GM18951 (cell line): Measurements from ENCODE around the gene ATP10A.
"Not testable (repeated sequence)": the region's sequence is repeated elsewhere in the genome, so short reads cannot be mapped to it uniquely, and the experiment has no call there.

ENCODE experiments used
- POLR2A ChIP-seq: IDR thresholded peaks from 4 replicates; pipeline ENCODE4 v1.6.1; 2011; ENCODE audit warnings: mild to moderate bottlenecking; ENCODE audit not compliant: insufficient read length, insufficient read depth; ENCODE audit errors: extremely low read depth
- in situ Hi-C: fragments of 300-500 bp; cut with MboI; formaldehyde crosslinking; loops from one replicate; pipeline ENCODE4 v1.12.0; 2022; ENCODE audit warnings: low sequenced_read_pairs, mixed read lengths, inconsistent platforms; ENCODE audit not compliant: unreplicated experiment

ATP10A gene

GRCh38 chr15:25783607-25784540 is 79.3 kb downstream of the ATP10A start:
- in situ Hi-C loops: no loop called here
- no peak for TF ChIP-seq POLR2A

DNA sequence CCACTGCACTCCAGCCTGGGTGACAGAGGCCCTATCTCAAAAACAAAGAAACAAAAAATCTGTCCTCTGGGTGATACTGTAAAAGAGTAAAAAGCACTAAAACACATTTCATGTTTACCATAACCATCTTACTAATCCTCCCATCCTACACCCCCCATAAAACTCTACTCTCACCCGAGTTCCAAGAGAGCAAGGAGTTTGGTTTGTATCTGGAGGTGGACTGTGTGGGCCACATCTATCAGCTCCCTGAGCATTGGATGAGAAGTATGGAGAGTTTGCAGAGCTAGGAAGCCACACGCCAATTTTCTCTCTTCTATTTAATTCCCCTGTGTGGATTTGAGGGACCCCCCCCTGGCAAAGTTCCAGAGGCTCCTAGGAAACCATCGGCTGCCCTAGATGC is 80.0 kb downstream of the ATP10A start:
- in situ Hi-C loops: no loop called here
- TF ChIP-seq POLR2A: no peak

- TF ChIP-seq POLR2A: no peak
- in situ Hi-C loops: no loop called here
Measured at GRCh38 chr15:25780479-25781255, 82.5 kb downstream of the ATP10A start.

GRCh38 chr15:25778161-25778560 is 85.0 kb downstream of the ATP10A start:
- in situ Hi-C loops: no loop called here
- no peak for TF ChIP-seq POLR2A

DNA sequence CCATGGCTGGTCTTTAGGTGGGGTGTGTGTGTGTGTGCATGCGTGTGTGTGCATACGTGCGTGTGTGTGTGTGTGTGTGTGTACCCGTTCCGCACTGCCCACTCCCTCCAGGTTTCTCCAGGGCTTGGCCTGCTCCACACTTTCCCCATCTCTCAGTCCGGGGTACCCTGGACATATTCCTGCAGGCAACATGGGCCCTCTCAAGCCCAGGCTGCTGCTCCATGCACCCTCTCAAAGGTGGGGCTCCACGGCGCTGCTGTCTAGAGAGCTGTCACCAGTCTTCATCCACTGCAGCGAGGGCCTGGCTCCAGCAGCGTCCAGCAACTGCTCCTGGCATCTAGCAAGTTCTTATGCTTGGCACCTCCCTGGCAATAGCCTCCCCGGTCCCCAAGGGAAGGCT is 86.1 kb downstream of the ATP10A start:
- in situ Hi-C loops: no loop called here

DNA sequence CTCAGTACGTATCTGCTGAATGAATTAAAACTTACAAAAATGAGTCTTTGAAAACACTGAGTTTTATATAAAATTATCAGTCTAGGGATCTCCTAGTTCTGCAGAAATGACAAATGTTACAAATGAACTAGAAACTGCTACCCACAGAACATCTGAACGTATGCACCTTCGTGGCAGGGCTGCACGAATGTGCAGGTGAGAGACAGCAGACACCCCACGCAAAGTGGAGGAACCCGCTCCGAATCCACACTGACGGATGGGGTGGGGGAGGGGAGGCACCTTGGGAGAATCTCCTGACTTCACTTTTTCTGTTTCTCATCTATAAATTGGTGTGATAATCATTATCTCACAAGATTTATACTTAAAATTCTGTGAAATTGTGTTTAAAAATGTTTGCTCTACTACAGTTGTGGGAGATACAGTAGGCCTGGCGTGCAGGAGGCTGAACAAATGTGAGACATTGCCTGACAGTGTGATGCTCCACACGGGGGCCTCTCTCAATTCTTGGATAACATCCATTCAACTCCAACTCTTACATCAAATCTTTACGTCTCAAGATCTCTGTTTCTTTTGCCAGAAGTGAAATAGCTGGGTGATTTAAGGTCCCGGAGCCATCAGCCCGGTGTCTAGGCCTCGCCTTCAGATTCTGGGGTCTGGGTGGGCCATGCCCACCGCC is 86.9 kb downstream of the ATP10A start:
- TF ChIP-seq POLR2A: no peak

More for the DNA sequence above, 86.1 kb downstream of the ATP10A start:
- no peak for TF ChIP-seq POLR2A

GRCh38 chr15:25775317-25775912 is 87.7 kb downstream of the ATP10A start:
- TF ChIP-seq POLR2A: no peak
- in situ Hi-C loops: no loop called here

More for the DNA sequence above, 86.9 kb downstream of the ATP10A start:
- in situ Hi-C loops: no loop called here

- in situ Hi-C loops: no loop called here
- no peak for TF ChIP-seq POLR2A
Measured at GRCh38 chr15:25774871-25775270, 88.3 kb downstream of the ATP10A start.

- in situ Hi-C loops: no loop called here
- no peak for TF ChIP-seq POLR2A
Measured at GRCh38 chr15:25773248-25773647, 89.9 kb downstream of the ATP10A start.

DNA sequence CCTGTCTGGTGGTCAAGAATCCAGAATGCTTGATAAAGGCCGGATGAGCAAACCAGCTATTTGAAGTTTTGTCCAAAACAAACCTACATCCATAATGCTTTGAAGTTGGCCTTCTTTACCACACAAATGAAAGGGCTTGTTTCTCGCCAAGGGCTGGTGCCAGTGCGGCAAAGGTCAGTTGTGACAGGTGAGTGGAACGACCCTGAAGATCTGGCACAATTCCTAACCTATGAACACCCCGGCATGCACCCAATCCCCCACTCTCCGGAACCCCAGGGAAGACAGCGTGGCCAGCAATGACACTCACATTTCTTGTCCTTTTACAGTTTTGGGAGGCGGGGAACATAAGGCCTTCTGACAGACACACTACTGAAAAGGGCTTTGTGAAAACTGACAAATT is 90.6 kb downstream of the ATP10A start:
- in situ Hi-C loops: no loop called here
- no peak for TF ChIP-seq POLR2A

- in situ Hi-C loops: not testable (repeated sequence)
Measured at GRCh38 chr15:25771736-25772135, 91.4 kb downstream of the ATP10A start.

- in situ Hi-C loops: no loop called here
- no peak for TF ChIP-seq POLR2A
Measured at GRCh38 chr15:25771338-25771706, 91.8 kb downstream of the ATP10A start.
